Measurements from ENCODE around the gene CHMP1A. TPM values are rescaled to one million over a fixed set of nuclear protein-coding genes. Genes with fewer than 3 reads are reported as not detected.
"Not testable (repeated sequence)": the region's sequence is repeated elsewhere in the genome, so short reads cannot be mapped to it uniquely, and the experiment has no call there.

CHMP1A gene
- polyA plus RNA-seq, 10 donors = 37.2 to 52.6 (median 46.5) TPM

DNA sequence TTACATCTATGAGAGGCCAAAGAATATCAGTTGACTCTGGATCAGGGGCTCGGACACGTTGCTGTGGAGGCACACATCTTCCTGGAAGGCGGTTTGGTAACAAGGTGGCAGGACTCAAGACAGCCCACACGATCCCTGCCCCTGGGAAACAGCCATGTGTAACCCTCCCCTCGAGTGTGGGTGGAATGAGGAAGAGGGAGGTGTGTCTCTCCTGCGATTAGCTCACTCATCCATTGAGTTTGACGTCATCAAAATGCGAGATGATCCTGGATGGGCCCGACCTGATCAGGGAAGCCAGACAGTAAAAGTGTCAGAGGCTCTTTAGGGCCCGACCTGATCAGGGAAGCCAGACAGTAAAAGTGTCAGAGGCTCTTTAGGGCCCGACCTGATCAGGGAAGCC is 6.7 kb upstream of the CHMP1A start:
- DNase-seq = not testable (repeated sequence)

DNA sequence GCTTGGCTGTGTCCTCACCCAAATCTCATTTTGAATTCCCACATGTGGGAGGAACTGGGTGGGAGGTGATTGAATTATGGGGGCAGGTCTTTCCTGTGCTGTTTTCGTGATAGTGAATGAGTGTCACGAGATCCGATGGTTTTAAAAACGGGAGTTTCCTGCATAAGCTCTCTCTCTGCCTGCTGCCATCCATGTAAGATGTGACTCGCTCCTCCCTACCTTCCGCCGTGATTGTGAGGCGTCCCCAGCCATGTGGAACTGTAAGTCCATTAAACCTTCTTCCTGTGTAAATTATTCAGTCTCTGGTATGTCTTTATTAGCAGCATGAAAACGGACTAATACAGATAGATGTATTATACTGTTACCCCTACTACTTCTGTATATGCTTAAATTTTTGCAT is 3.7 kb upstream of the CHMP1A start:
- DNase-seq = no peak

DNA sequence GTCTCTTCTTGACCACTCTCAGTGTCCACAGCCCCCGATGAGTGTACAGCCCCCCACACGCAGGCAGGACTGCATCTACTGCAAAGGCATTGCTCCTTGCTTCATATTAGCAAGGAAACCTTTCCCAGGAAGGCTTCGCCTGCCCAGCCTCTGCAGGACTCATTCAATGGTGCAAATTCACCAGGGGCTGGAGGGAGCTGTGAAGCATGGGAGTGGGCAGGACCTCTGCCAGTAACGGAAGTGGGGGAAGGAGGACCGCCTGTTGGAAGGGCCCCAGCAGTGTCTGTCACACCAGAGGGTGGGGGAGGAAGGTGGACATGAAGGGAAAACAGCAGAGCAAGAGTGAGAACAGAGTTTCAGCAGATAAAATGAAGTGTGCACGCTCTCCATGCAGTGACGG is 2.6 kb upstream of the CHMP1A start:
- DNase-seq = no peak

DNA sequence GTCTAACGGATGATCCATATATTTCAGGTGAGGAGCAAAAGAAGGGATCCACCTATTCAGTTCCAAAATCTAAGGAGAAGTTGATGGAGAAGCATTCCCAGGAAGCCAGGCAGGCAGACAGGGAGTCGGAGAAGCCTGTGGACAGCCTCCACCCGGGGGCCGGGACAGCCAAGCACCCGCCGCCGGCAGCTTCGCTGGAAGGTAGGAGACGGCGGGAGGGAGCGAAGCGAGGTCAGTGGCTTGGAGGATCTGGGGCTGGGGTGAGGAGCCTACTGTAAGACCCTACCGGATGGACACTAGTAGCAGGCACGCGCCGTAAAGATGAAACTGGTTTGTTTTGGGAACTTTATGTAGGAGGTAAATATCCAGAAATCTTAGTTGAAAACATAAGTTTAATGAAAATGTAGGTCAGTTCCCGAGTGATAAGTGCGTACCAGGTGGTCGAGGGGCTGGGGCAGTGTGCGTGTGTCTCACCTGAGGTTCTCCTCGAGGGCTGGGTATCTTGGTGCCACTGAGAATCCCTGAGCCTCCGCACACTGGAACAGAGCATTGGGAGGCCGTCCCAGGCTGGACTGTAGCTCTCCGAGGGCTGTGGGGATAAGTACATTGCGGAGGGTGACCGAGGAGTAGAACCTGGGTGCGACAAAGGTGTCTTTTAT is 842 bp upstream of the CHMP1A start:
- no peak for DNase-seq

DNA sequence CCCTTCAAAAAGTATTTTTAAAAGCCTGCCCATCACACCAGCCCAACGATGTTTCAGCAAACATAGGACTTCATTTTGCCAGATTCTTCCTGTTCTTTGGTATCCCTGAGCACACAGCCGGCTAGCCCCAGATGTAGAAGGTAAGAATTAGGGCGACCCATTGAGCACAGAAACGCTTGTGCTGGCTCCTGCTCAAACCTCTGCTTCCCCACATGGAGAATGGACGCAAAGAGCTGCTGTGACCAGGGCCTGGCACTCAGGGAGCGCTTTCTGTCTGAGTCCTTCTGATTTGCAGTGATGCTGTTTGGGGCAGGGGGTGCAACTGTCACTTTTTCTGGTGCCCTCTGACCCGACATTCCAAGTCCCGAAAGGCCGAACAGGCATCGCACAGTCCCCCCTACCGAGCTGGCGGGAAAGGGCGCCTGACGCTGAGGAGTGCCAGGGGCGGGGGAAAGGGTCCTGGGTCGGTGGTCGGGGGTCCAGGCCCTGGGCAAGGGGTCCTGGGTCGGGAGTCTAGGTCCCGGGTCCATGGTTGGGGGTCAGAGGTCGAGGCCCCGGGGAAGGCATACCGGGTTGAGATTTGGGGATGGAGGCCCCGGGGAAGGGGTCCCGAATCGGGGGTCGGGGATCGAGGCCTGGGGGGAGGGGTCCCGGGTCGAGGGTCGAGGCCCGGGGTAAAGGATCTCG is 930 bp downstream of the CHMP1A start:
- no peak for DNase-seq

DNA sequence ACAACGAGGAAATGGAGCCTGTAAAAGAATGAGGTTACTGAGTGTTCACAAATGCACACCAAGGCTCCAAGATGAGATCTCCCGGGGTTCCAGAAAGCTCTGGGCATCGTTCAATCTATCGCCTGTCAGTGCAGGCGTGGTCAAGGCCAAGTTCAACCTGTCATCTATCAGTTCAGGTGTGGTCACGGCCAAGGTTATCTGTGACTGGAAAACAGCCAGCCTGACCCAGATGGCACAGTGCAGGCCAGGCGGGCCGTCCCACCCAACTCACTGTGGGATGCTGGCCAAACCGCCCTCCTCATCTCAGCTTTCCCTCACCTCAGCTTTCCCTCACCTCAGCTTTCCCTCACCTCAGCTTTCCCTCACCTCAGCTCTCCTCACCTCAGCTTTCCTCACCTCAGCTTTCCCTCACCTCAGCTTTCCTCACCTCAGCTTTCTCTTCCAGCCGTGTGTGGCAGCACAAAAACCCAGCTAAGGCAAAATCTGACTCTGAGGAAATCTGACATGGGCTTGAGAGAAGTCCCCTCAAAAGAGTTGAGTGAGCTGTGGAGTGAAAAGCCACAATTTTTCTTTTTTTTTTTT is 2.4 kb downstream of the CHMP1A start:
- DNase-seq = no peak

DNA sequence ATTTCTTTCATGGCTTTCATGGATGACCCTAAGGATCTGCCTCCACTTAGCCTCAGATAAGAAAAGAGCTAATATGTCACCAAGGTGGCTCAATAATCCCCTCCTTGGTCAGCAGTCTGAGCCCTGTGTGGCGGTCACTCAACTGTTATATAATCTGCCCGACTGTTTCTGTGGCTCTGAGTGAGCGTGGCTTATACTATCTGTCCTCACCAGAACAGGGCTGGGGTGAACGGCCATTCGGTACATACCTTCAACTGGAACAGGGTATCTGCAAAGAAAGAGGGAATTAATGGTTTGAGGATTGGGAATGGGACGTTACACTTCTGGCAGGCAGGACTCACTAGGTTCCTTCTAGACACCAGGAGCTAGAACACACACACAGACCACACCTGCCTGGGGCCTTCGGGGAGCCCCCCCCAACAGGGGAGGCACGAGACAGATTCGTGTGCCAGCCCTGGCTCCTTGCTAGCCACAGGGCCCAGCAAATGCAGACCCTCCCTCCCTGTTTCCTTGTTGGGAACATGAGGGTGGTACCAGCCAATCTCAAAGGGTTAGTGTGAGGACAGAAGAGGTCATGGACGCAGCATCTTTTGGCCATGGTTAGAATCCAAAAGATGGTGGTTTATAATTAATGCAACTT is 3.7 kb downstream of the CHMP1A start:
- DNase-seq = no peak

DNA sequence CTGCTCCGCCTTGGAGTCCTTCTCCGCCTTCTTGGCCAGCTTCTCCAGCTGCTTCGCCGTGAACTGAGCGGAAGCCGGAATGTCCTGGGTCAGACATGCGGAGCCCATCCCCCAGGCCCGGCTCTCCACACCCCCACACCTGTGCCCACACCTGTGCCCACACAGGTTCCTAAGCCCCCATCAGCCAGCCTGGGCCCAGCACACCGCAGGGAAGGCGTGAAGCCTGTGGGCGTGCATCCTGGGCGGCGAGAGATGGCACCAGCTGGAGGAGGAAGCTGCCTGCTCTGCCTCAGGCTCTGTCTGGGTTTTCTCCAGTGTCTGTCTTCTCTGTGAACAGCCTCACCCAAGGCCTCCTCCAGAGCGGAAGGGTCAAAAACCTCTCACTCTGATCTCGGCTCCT is 5.9 kb downstream of the CHMP1A start:
- DNase-seq = no peak

DNA sequence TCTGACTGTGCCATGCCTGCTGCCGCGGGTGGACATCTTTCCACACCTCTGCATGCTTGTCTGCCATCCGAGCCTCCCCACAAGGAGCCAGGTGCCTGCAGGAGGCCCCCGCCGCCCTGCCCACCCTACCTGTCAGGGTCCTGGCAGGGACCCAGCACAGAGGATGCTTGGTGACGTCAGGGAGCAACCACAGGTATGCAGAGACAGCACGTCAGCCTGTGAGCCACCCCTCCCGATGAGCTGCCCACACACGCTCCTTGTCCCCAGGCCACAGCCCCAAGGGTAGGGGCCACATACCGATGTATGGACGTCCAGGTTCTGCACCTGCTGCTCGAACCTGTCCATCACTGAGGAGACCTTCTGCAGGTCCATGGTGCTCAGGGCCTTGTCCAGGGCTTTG is 10.6 kb downstream of the CHMP1A start:
- no peak for DNase-seq

DNA sequence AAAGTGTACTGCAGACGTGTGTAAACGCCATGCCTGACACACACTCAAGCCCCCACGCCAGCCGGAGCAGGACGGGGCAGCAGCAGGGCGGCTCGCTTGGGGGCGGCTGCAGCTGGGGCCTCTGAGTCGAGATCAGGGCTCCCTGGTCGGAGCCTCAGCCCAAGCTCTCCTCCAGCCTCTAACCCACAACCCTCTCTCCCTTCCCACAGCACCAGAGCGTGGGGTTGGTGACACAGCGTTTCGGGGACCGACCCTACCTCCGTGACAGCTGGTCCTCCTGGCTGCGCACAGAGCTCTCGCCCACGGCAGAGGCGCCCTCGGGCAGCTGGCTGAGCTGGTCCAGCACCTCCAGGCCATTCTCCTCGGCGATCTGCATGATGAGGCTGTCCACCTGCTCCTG is 11.2 kb downstream of the CHMP1A start:
- DNase-seq = no peak

DNA sequence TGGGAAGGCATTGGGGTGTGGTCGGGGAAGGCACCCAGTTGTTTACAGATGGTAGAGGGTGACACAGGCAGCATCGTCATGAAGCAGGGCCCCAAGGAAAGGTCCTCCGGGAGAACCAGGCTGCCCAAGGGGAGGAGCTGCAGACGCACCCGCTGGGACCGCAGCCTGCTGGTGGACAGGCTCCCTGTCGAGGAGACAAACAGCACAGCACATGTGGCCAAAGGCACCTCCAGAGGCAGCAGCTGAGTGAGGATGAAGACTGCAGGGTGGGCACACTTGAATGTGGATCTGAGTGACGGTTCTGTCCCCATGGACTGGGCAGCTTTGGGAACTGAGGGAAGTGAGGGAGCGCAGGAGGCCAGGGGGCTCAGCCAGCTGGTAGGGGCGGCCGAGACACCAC is 12.4 kb downstream of the CHMP1A start:
- DNase-seq = no peak

DNA sequence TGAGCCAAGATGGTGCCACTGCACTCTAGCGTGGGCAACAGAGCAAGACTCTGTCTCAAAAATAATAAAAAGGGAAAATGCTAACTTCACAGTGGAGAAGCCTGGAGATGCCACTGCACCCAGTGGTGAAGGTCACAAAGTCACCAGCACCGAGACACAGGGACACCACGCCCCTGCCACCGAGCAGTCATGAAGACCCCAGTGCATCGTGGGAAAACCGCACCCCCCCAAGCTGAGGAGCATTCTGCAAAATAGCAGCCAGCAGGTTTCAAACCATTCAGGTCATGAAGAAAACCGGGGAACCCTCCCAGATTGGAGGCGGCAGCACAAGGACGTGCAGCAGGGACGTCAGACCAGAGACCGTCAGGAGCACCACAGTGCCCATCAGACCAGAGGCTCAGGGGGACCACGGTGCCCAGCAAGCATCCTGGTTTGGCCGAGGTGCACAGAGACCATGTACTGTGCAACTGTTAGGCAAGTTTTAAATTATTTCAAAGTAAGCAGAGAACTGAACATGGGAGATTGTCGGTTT is 13.7 kb downstream of the CHMP1A start:
- no peak for DNase-seq

DNA sequence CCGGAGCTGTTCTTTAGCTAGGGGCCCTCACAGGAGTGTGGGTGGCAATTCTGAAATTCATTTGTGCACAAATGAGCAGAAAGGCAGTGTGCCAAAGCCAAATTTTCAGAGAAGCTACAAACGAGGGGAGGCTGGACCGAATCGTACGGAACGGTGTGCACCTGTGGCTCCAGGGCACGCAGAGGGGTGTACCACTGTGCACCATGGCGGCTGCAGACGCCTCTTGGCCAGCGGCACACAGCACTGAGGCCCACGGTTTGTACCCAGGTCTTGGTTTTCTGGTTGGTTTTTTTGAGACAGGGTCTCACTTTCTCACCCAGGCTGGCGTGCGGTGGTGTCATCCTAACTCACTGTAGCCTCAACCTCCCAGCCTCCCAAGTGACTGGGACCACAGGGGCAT is 14.9 kb downstream of the CHMP1A start:
- DNase-seq = no peak

DNA sequence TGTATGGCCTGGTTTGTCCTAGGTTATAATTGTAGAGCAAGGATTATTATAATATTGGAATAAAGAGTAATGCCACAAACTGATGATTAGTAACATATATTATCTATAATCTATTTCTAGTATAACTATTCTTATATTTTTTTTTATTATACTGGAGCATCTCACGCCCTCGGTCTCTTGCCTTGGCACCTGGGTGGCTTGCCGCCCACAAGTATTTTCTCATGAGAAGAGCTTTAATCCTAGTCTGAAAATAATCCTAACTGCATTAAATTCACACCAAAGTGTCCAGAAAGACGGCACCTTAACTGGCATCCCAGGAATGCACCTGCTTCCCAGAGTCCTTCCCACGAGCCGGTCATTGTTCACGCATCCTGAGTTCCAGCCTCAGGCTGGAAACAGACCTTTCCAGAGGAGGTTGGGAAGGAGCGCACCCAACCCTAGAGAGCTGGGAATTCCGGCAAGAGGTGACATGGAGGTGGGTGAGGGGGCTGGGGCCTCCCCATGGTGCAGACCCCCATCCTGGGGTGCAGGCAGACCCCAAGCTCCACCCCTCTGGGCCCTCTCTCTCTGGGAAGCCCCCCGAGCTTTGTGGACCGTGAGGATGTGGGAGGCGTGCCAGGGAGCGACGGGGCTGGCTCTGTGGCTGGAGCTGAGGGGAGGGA is 15.9 kb downstream of the CHMP1A start:
- no peak for DNase-seq

DNA sequence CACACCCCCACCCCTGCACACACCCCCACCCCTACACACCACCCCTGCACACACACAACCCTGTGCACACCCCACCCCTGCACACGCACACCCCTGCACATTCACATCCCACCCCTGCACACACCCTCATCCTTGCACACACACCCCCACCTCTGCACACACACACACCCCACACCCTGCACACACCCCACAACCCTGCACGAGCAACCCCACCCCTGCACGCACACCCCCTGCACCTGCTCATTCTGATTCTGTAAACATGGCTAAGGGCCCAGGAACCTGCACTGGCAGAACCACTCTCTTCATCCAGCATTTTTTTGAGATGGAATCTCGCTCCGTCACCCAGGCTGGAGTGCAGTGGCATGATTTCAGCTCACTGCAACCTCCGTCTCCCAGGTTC is 18.1 kb downstream of the CHMP1A start:
- DNase-seq = no peak

DNA sequence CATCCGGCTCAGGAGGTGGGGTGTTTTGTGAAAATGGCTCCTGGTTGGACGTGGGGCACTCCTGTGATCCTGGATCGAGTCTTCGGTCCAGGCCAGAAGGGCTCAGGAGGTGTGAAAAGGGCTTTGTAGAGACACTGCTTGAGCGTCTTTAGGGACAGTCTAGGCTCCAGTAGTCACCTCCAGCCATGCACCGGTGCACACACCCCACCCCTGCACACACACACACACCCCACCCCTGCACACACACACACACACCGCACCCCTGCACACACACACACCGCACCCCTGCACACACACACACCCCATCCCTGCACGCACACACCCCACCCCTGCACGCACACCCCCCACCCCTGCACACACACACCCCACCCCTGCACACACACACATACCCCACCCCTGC is 19.1 kb downstream of the CHMP1A start:
- no peak for DNase-seq

DNA sequence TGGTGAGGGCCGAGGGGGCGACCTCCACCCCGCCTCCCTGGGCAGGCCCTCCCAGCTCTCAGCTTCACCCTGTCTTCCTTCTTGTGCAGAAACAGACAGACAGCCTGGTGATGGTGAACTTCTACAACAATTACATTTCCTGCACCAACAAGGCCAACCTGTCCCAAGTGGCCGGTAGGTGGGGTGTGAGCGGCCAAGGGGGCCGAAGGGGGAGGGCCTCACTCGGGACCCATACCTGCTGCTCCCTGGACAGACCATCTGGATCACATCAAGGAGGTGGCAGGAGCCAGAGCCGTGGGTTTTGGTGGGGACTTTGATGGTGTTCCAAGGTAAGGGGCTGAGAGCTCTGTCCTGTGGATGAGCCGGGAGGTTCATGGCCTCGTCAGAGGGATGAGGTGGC is 20.1 kb downstream of the CHMP1A start:
- DNase-seq = no peak

DNA sequence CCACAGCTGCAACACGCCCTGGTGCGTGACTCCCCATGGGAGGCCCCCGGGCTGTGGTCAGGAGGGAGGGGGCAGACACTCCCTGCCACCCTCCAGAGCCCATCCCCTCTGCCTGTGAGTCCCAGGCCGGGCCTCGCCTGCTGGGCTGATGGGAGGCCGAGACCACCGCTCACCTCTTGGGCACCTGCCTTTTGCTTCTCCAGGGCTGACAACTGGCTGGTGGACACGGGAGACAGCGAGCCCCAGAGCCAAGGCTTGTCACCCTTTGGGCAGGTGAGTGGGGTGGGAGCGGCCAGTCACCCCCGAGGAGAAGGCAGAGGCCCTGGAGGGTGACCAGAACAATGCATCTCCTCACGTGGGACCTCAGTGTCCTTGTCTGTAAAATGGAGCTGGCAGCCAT is 20.8 kb downstream of the CHMP1A start:
- DNase-seq = no peak

DNA sequence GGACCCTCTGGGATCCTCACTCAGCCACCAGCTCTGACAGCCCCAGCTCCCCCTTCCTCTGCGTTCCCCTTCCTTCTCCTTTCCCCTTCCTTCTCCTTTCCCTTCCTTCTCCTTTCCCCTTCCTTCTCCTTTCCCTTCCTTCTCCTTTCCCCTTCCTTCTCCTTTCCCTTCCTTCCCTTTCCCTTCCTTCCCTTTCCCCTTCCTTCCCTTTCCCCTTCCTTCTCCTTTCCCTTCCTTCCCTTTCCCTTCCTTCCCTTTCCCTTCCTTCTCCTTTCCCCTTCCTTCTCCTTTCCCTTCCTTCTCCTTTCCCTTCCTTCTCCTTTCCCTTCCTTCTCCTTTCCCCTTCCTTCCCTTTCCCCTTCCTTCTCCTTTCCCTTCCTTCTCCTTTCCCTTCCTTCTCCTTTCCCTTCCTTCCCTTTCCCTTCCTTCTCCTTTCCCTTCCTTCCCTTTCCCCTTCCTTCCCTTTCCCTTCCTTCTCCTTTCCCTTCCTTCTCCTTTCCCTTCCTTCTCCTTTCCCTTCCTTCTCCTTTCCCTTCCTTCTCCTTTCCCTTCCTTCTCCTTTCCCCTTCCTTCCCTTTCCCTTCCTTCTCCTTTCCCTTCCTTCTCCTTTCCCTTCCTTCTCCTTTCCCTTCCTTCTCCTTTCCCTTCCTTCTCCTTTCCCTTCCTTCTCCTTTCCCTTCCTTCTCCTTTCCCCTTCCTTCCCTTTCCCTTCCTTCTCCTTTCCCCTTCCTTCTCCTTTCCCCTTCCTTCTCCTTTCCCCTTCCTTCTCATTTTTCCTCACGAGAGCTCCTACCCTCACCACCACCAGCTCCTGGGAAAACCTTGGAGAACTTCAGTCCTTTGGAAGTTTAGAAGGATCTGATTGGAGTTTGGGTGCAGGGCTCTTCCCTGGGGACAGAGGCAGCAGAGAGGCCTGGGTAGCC is 22.8 kb downstream of the CHMP1A start:
- not testable (repeated sequence) for DNase-seq

DNA sequence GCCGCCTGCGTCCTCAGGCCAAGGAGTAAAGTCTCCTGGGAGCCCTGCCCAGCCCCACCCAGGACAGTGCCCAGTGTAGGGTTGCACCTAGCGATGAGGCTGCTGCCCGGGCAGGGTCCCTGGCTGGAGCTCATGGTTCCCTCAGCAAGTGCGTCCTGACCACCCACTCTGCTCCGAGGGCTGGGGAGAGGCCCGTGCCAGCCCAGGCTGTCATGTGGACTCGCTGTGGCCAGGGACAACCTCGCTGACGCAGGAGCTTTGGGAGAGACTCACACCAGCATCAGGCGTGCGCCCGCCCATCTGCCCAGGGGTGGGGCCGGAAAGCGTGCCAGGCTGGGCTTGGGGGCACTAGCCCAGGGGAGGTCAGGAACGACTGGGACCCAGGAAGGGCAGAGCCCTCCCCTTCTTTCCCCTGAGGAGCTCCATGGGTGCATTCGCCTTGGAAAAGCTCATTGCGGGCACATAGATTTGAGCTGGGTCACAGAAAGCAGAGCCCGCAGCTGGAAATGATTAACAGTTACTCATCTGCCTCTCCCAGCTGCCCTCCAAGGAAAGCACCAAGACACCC is 24.4 kb downstream of the CHMP1A start:
- DNase-seq = no peak
